OCI-LY7 (cell line): ENCODE results near the gene DBN1.

Experiments
- CTCF ChIP-seq: fragments of 200-600 bp; sonication (generic); conservative IDR thresholded peaks from 2 replicates; pipeline ENCODE4 v1.5.1; 2014; ENCODE audit warnings: mild to moderate bottlenecking, antibody characterized with exemption, low read length, moderate library complexity, mixed read lengths
- EZH2phosphoT487 ChIP-seq: fragments of 200-600 bp; sonication (generic); IDR thresholded peaks from 2 replicates; pipeline ENCODE4 v1.6.1; 2018; ENCODE audit warnings: low read depth, borderline replicate concordance, mild to moderate bottlenecking, mixed run types, antibody characterized with exemption, low read length, moderate library complexity, mixed read lengths

DNA sequence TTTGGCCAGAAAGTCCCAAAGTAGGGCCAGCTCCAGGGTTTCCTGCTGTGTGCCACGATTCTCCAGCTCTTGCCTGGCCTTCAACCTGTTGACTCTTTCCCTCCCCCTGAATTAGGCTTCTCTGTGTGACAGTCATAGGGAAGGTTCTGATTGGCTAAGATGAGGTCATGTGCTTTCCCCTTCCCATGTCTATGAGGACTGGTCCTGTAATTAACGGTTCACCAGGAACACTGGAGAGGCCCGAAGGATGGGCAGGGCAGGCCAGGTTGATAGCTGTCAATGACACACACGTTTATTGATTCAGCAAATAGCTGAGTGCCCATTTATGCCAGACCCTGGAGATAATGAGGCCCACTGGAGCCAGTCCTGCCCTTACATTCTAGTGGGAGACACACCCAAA is 35.8 kb downstream of the DBN1 start:
- TF ChIP-seq CTCF (no peak), EZH2phosphoT487 (no peak)
